K562 (cell line): ENCODE results near the gene DTL. TPM values are rescaled to one million over a fixed set of nuclear protein-coding genes. Genes with fewer than 3 reads are reported as not detected.

Experiments used
- ATAC-seq: fragments of 200-7000 bp; cut with Tn5 transposase; 3 replicates; pipeline ENCODE4 v1.9.1; 2020; ENCODE audit warnings: moderate library complexity
- BruUV-seq: library from RNA; stranded (reverse); fragments of 400-500 nt; replicated peaks from 2 replicates; lab custom pipeline; 2021; lab: Mats Ljungman, UMichigan
- CTCF ChIA-PET: fragments of 300-600 bp; formaldehyde crosslinking; extraction: SDS; loops from one replicate; lab custom pipeline; 2021; ENCODE audit warnings: low intra/inter-chr PET ratio; lab: Yijun Ruan, JAX
- POLR2A ChIA-PET: fragments of 300-600, 350-650 bp; sonication (Branson Sonifier 250); formaldehyde crosslinking; extraction: SDS; loops from one replicate; lab custom pipeline; 2021; ENCODE audit warnings: antibody characterized with exemption, inconsistent platforms; lab: Yijun Ruan, JAX
- DNase-seq, 4 experiments: peaks; one replicate each; pipeline versions ENCODE4 v3.0.0 to v3.0.0-alpha.2; 2011 to 2018; ENCODE audit warnings: low spot score in 3 of 4, mixed read lengths in 3 of 4; ENCODE audit errors: extremely low read depth in 1 of 4
- FAIRE-seq: peaks from 2 replicates; lab custom pipeline; 2011; peaks lifted over from hg19 to GRCh38; lab: Jason Lieb, UNC
- H2AFZ ChIP-seq: 2 replicates; pipeline ENCODE4 v1.6.0; 2011; ENCODE audit warnings: low read depth, low read length, control low read depth, inconsistent platforms
- H3K27ac ChIP-seq: fragments of 200-600 bp; 3 replicates; pipeline ENCODE4 v1.8.0; 2011; ENCODE audit warnings: low read depth, mild to moderate bottlenecking, control low read depth, inconsistent platforms, low read length, moderate library complexity, mixed read lengths; ENCODE audit errors: extremely low read depth
- H3K27me3 ChIP-seq, 2 experiments: fragments of 300-600 bp in 1 of 2; 2 replicates in 1 of 2; 3 replicates in 1 of 2; pipeline versions ENCODE4 v1.6.0 to v1.8.0; 2011; ENCODE audit warnings: inconsistent platforms in 2 of 2, low read length in 2 of 2, mild to moderate bottlenecking in 1 of 2, mixed read lengths in 1 of 2, moderate library complexity in 1 of 2; ENCODE audit not compliant: control insufficient read depth in 2 of 2, insufficient read depth in 2 of 2
- H3K36me3 ChIP-seq: fragments of 300-600 bp; 3 replicates; pipeline ENCODE4 v1.8.0; 2011; ENCODE audit warnings: mild to moderate bottlenecking, low read length, inconsistent platforms; ENCODE audit not compliant: control insufficient read depth, insufficient read depth
- H3K4me1 ChIP-seq, 2 experiments: fragments of 200-600 bp in 1 of 2; replicated peaks in 1 of 2; 2 replicates in 1 of 2; 3 replicates in 1 of 2; pipeline versions ENCODE4 v1.5.1 to v1.8.0; 2011; ENCODE audit warnings: inconsistent platforms in 2 of 2, low read length in 2 of 2, mild to moderate bottlenecking in 1 of 2, mixed read lengths in 1 of 2, moderate library complexity in 1 of 2; ENCODE audit not compliant: control insufficient read depth in 2 of 2, insufficient read depth in 2 of 2
- H3K4me2 ChIP-seq: 2 replicates; pipeline ENCODE4 v1.6.1; 2011; ENCODE audit warnings: low read length, control low read depth, inconsistent platforms, mixed read lengths; ENCODE audit not compliant: insufficient read depth
- H3K4me3 ChIP-seq: fragments of 200-600 bp; sonication (generic), shearing (Covaris generic); 2 replicates; pipeline ENCODE4 v1.5.1; 2016; ENCODE audit warnings: control low read depth, inconsistent platforms
- H3K79me2 ChIP-seq: fragments of 200-600 bp; 3 replicates; pipeline ENCODE4 v1.8.0; 2011; ENCODE audit warnings: low read length, inconsistent platforms; ENCODE audit not compliant: control insufficient read depth, insufficient read depth
- H3K9ac ChIP-seq, 2 experiments: 2 replicates each; pipeline versions ENCODE4 v1.6.0 to v1.6.1; 2011; ENCODE audit warnings: low read depth in 2 of 2, low read length in 2 of 2, control low read depth in 1 of 2, inconsistent platforms in 1 of 2, mild to moderate bottlenecking in 1 of 2, mixed read lengths in 1 of 2; ENCODE audit not compliant: insufficient read depth in 1 of 2
- H3K9me1 ChIP-seq: one replicate; pipeline ENCODE4 v1.6.0; 2011; ENCODE audit warnings: inconsistent platforms, mild to moderate bottlenecking, low read length, moderate library complexity; ENCODE audit not compliant: control insufficient read depth, insufficient read depth
- H3K9me3 ChIP-seq: replicated peaks from 2 replicates; pipeline ENCODE4 v1.5.1; 2011; ENCODE audit warnings: low read depth, low read length, inconsistent platforms; ENCODE audit not compliant: control insufficient read depth, insufficient read depth
- H4K20me1 ChIP-seq: replicated peaks from 2 replicates; pipeline ENCODE4 v1.6.1; 2011; ENCODE audit warnings: low read length, inconsistent platforms, mixed read lengths; ENCODE audit not compliant: control insufficient read depth, insufficient read depth
- C11orf30 ChIP-seq: fragments of 450-650 bp; IDR thresholded peaks from 2 replicates; pipeline ENCODE4 v1.6.1; 2016; ENCODE audit warnings: low read depth, mild to moderate bottlenecking
- CBX3 ChIP-seq, 2 experiments: IDR thresholded peaks; 1 replicate in 1 of 2; 2 replicates in 1 of 2; pipeline ENCODE4 v1.6.1; 2012; ENCODE audit warnings: inconsistent platforms in 2 of 2, low read length in 2 of 2, borderline replicate concordance in 1 of 2, control low read depth in 1 of 2
- DACH1 ChIP-seq: fragments of 450-650 bp; IDR thresholded peaks from 2 replicates; pipeline ENCODE4 v1.6.1; 2018; ENCODE audit not compliant: partially characterized antibody
- GTF3C2 ChIP-seq: IDR thresholded peaks from 3 replicates; pipeline ENCODE4 v1.6.1; 2011; ENCODE audit warnings: borderline replicate concordance, mild to moderate bottlenecking, moderate library complexity; ENCODE audit not compliant: insufficient read length; ENCODE audit errors: extremely low read depth
- PBX2 ChIP-seq, 2 experiments: IDR thresholded peaks in 1 of 2; conservative IDR thresholded peaks in 1 of 2; 2 replicates each; pipeline ENCODE4 v1.6.1; 2016; ENCODE audit warnings: low read depth in 2 of 2, mild to moderate bottlenecking in 1 of 2, missing compliant biosample characterization in 1 of 2, missing genetic modification characterization in 1 of 2, moderate library complexity in 1 of 2
- RNF219 ChIP-seq: fragments of 250-450 bp; sonication (Bioruptor Pico); IDR thresholded peaks from 2 replicates; pipeline ENCODE4 v1.5.0; 2022; ENCODE audit warnings: mild to moderate bottlenecking
- U2AF2 ChIP-seq: fragments of 200-400 bp; formaldehyde crosslinking; optimal IDR thresholded peaks from 2 replicates; pipeline ENCODE3; 2017; ENCODE audit warnings: low read depth, mild to moderate bottlenecking, low read length
- ZBTB26 ChIP-seq: fragments of 450-650 bp; formaldehyde crosslinking; IDR thresholded peaks from 2 replicates; pipeline ENCODE4 v1.4.0; 2022; ENCODE audit warnings: missing genetic modification characterization
- ZKSCAN8 ChIP-seq: fragments of 200-800 bp; sonication (Bioruptor generic); IDR thresholded peaks from 2 replicates; pipeline ENCODE4 v1.6.1; 2016; ENCODE audit warnings: missing genetic modification characterization, missing compliant biosample characterization
- ZNF316 ChIP-seq: fragments of 450-650 bp; IDR thresholded peaks from 2 replicates; pipeline ENCODE4 v1.6.1; 2016
- ZNF79 ChIP-seq: fragments of 250-450 bp; sonication (Bioruptor Pico); IDR thresholded peaks from 2 replicates; pipeline ENCODE4 v1.4.0; 2020; ENCODE audit warnings: low read depth, mild to moderate bottlenecking, moderate library complexity
- WGBS: fragments of 100-300 bp; shearing (Covaris generic); methylation state at CpG from one replicate; pipeline ENCODE4 v1.1.6; 2016; ENCODE audit warnings: low coverage, mixed read lengths; ENCODE audit not compliant: insufficient coverage; ENCODE audit errors: missing lambda C conversion rate; 5-methylcytosine and 5-hydroxymethylcytosine counted together
- in situ Hi-C: fragments of 300-500 bp; cut with MboI; formaldehyde crosslinking; loops from 4 replicates; pipeline ENCODE4 v1.15.0; 2018; ENCODE audit warnings: inconsistent platforms, mixed read lengths
- intact Hi-C: fragments of 100-400 bp; cut with micrococcal nuclease; formaldehyde crosslinking; loops from 2 replicates; pipeline ENCODE4 v1.14.2; 2022
- polyA plus RNA-seq, 8 experiments: library from polyadenylated mRNA; depleted of rRNA in 4 of 8; stranded (reverse) in 5 of 8; unstranded in 3 of 8; fragments of >200 nt; fragmentation: Nextera tagmentation in 2 of 8; fragmentation: Illumina TruSeq in 1 of 8; extraction: Ambion mirVana in 2 of 8; extraction: Trizol in 1 of 8; gene quantifications; 2 replicates each; pipeline versions ENCODE4 v1.2.1 to v1.2.3, GENCODE V29; 2011 to 2014; ENCODE audit warnings: inconsistent platforms in 1 of 8, missing spikeins in 1 of 8
- total RNA-seq, 7 experiments: library from RNA; depleted of rRNA in 6 of 7; stranded (reverse); fragments of >200 nt in 6 of 7; fragmentation: Illumina TruSeq in 2 of 7; extraction: Trizol in 2 of 7; gene quantifications; 2 replicates each; pipeline versions ENCODE4 v1.2.1 to v1.2.3, GENCODE V29; 2011 to 2021; ENCODE audit warnings: low replicate concordance in 1 of 7

The DTL gene
- total and polyA plus RNA-seq, 9 of the 15 experiments (the other 6 are each of a cell fraction or from before 2014, with no cell fraction given): 38.3 to 81.0 (median 63.2) TPM

GRCh38 chr1:212137854-212138253 is 102.3 kb downstream of the DTL start:
- H3K4me2 ChIP-seq: no peak overlapping the region
- no peaks in the 10 kb centered on the region for H3K79me2 ChIP-seq
- H3K9me3 ChIP-seq: 0 out of 2 replicates have a peak, but pooled peaks cover 1% of the 10 kb centered on the region
- peaks cover 10% of the 10 kb centered on the region; the same call in 1 of the 3 replicates for H3K36me3 ChIP-seq
- H2AFZ ChIP-seq: no peak overlapping the region
- H3K27ac ChIP-seq: no peak overlapping the region
- in situ Hi-C loops: no loop called here
- no peaks in the 10 kb centered on the region for H4K20me1 ChIP-seq
- TF ChIP-seq U2AF2 (no peak), GTF3C2 (no peak), RNF219 (CRISPR knock-in tag) (no peak), CBX3 (IDR thresholded peaks at IDR 0.05; ENCODE audit: borderline replicate concordance in 1 of 2, low read length in 2 of 2) (no peak), PBX2 (CRISPR knock-in tag; IDR thresholded peaks at IDR 0.05; ENCODE audit: low read depth) (no peak), PBX2 (tag; conservative IDR thresholded peaks at IDR 0.05; ENCODE audit: low read depth) (no peak), ZBTB26 (CRISPR knock-in tag) (no peak), DACH1 (no peak), C11orf30 (0 out of 2 replicates have a peak, but pooled peaks have one; percentile 50), ZNF79 (no peak), ZNF316 (peak; percentile 72), ZKSCAN8 (CRISPR knock-in tag) (no peak)
- TF ChIP-seq, all 486 proteins: peak for 2
- FAIRE-seq: no peak
- Histone ChIP-seq H3K9ac (no peak overlapping the region), H3K4me3 (no peak overlapping the region), H3K9me1 (no peaks in the 10 kb centered on the region), H3K4me1 (peaks cover 5 to 18% of the 10 kb centered on the region in 2 experiments; a peak in 4 of 5 replicates), H3K27me3 (no peaks in the 10 kb centered on the region)
- ChIA-PET CTCF (interaction anchor here (2.0 kb wide), 1 partner anchor 153 kb away, joined by 14 read pairs; no protein-coding TSS in a partner anchor), POLR2A (no interaction called here)
- no TSS peak for BruUV-seq
- ATAC-seq: no peak
- intact Hi-C loops: loop anchor here (1.0 kb wide), 1 partner anchor 153 kb away; no protein-coding TSS in a partner anchor
- DNase-seq: no peak
- 35% methylated on average over 1 of the region's 1 CpG for WGBS
